ENCODE data around the gene APH1B. TPM values are rescaled to one million over a fixed set of nuclear protein-coding genes. Genes with fewer than 3 reads are reported as not detected.

Gene APH1B
- total and polyA plus RNA-seq, 2 experiments from 2014 or later: 19.9 to 29.8 TPM

GRCh38 chr15:63246691-63247469 is 30.5 kb upstream of the APH1B start:
- Histone ChIP-seq H3K9me2 (replicated peaks; ENCODE audit: insufficient read depth) (no peaks in the 10 kb centered on the region), H2AFZ (no peak overlapping the region), H3K27ac (peak overlapping the region; percentile 70), H3K4me1 (ENCODE audit: insufficient read depth) (peaks cover 10% of the 10 kb centered on the region), H3K9me3 (ENCODE audit: low read depth) (no peaks in the 10 kb centered on the region), H3K36me3 (replicated peaks; ENCODE audit: insufficient read depth, low read depth) (no peaks in the 10 kb centered on the region), H3K27me3 (no peaks in the 10 kb centered on the region), H3K79me2 (peaks cover 10% of the 10 kb centered on the region), H3K4me2 (no peak overlapping the region), H4K20me1 (ENCODE audit: insufficient read depth, poor library complexity, severe bottlenecking) (no peaks in the 10 kb centered on the region), H3K4me3 (no peak overlapping the region)
- DNase-seq (ENCODE audit: low spot score): peak; percentile 55
- WGBS (ENCODE audit: low lambda C conversion rate, missing lambda C conversion rate): 79% methylated on average over 5 of the region's 5 CpGs
- no peak for TF ChIP-seq EZH2phosphoT487 (IDR thresholded peaks at IDR 0.05; ENCODE audit: low read depth, severe bottlenecking, unreplicated experiment)
- no peak for TF ChIP-seq CTCF (IDR thresholded peaks at IDR 0.05; ENCODE audit: poor library complexity)
- TF ChIP-seq EZH2 (IDR thresholded peaks at IDR 0.05; ENCODE audit: borderline replicate concordance): no peak

GRCh38 chr15:63250312-63250965 is 27.0 kb upstream of the APH1B start:
- Histone ChIP-seq H2AFZ (no peak overlapping the region), H3K27ac (no peak overlapping the region), H3K27me3 (no peaks in the 10 kb centered on the region), H3K9me3 (ENCODE audit: low read depth) (no peaks in the 10 kb centered on the region), H3K4me1 (ENCODE audit: insufficient read depth) (peaks cover 10% of the 10 kb centered on the region), H4K20me1 (ENCODE audit: insufficient read depth, poor library complexity, severe bottlenecking) (no peaks in the 10 kb centered on the region), H3K4me2 (no peak overlapping the region), H3K9me2 (replicated peaks; ENCODE audit: insufficient read depth) (no peaks in the 10 kb centered on the region), H3K79me2 (peaks cover 3% of the 10 kb centered on the region), H3K4me3 (no peak overlapping the region), H3K36me3 (replicated peaks; ENCODE audit: insufficient read depth, low read depth) (no peaks in the 10 kb centered on the region)
- 95% methylated on average over 4 of the region's 4 CpGs for WGBS (ENCODE audit: low lambda C conversion rate, missing lambda C conversion rate)
- DNase-seq (ENCODE audit: low spot score): peak; percentile 17
- TF ChIP-seq EZH2phosphoT487 (IDR thresholded peaks at IDR 0.05; ENCODE audit: low read depth, severe bottlenecking, unreplicated experiment) (no peak), EZH2 (IDR thresholded peaks at IDR 0.05; ENCODE audit: borderline replicate concordance) (no peak), CTCF (IDR thresholded peaks at IDR 0.05; ENCODE audit: poor library complexity) (no peak)

- no peak for DNase-seq (ENCODE audit: low spot score)
- Histone ChIP-seq H3K79me2 (no peaks in the 10 kb centered on the region), H3K27ac (no peak overlapping the region), H3K36me3 (replicated peaks; ENCODE audit: insufficient read depth, low read depth) (no peaks in the 10 kb centered on the region), H3K4me1 (ENCODE audit: insufficient read depth) (peaks cover 19% of the 10 kb centered on the region), H4K20me1 (ENCODE audit: insufficient read depth, poor library complexity, severe bottlenecking) (no peaks in the 10 kb centered on the region), H3K4me3 (no peak overlapping the region), H3K9me3 (ENCODE audit: low read depth) (no peaks in the 10 kb centered on the region), H2AFZ (no peak overlapping the region), H3K27me3 (no peaks in the 10 kb centered on the region), H3K4me2 (no peak overlapping the region), H3K9me2 (replicated peaks; ENCODE audit: insufficient read depth) (no peaks in the 10 kb centered on the region)
- TF ChIP-seq EZH2 (IDR thresholded peaks at IDR 0.05; ENCODE audit: borderline replicate concordance): no peak
- TF ChIP-seq EZH2phosphoT487 (IDR thresholded peaks at IDR 0.05; ENCODE audit: low read depth, severe bottlenecking, unreplicated experiment): no peak
- no peak for TF ChIP-seq CTCF (IDR thresholded peaks at IDR 0.05; ENCODE audit: poor library complexity)
- 93% methylated on average over 2 of the region's 2 CpGs for WGBS (ENCODE audit: low lambda C conversion rate, missing lambda C conversion rate)
These were observed 25.7 kb upstream of the APH1B start for GRCh38 chr15:63251701-63252100.

Measured in hepatocyte (in vitro differentiated cells).